GM12878 (cell line): ENCODE data around the gene REPIN1. TPM values are rescaled to one million over a fixed set of nuclear protein-coding genes. Genes with fewer than 3 reads are reported as not detected.

Source experiments
- CBFB ChIP-seq: IDR thresholded peaks from 2 replicates; pipeline ENCODE4 v1.6.1; 2016; ENCODE audit warnings: antibody characterized with exemption, low read depth
- NR2F1 ChIP-seq: fragments of 450-650 bp; conservative IDR thresholded peaks from 2 replicates; pipeline ENCODE4 v1.6.1; 2017; ENCODE audit warnings: mild to moderate bottlenecking
- SMARCA5 ChIP-seq: fragments of 450-650 bp; IDR thresholded peaks from 2 replicates; pipeline ENCODE4 v1.6.1; 2017; ENCODE audit warnings: mild to moderate bottlenecking
- SPI1 ChIP-seq: IDR thresholded peaks from 2 replicates; pipeline ENCODE4 v1.6.1; 2011; ENCODE audit warnings: low read depth, mild to moderate bottlenecking, low read length, moderate library complexity, borderline replicate concordance; ENCODE audit not compliant: insufficient read depth
- SRF ChIP-seq, 2 experiments: IDR thresholded peaks; 2 replicates each; pipeline ENCODE4 v1.6.1; 2011; ENCODE audit warnings: low read depth in 2 of 2, low read length in 2 of 2, mild to moderate bottlenecking in 1 of 2, moderate library complexity in 1 of 2
- STAT3 ChIP-seq: IDR thresholded peaks from 2 replicates; pipeline ENCODE4 v1.6.1; 2011; ENCODE audit warnings: low read depth, low read length, improper control_type of control experiment
- polyA plus RNA-seq, 11 experiments: library from polyadenylated mRNA; depleted of rRNA in 4 of 11; unstranded in 6 of 11; stranded (reverse) in 5 of 11; fragments of >200 nt; fragmentation: Nextera tagmentation in 4 of 11; fragmentation: Illumina TruSeq in 1 of 11; extraction: Ambion mirVana in 4 of 11; extraction: Trizol in 1 of 11; gene quantifications; 1 replicate in 1 of 11; 2 replicates in 10 of 11; pipeline versions ENCODE4 v1.2.1 to v1.2.3, GENCODE V29; 2011 to 2016; ENCODE audit warnings: inconsistent platforms in 2 of 11, missing spikeins in 2 of 11, low read depth in 1 of 11
- total RNA-seq, 4 experiments: library from RNA; depleted of rRNA in 3 of 4; stranded (reverse); fragments of >200 nt in 3 of 4; fragmentation: Illumina TruSeq in 1 of 4; extraction: Trizol in 1 of 4; gene quantifications; 2 replicates each; pipeline versions ENCODE4 v1.2.1 to v1.2.3, GENCODE V29; 2013 to 2021
- TF ChIP-seq, protein P1 (sequence below): fragments of 450-650 bp; formaldehyde crosslinking; IDR thresholded peaks from 2 replicates; pipeline ENCODE4 v1.4.0; 2020; ENCODE audit warnings: mild to moderate bottlenecking, moderate library complexity
- TF ChIP-seq, protein P2 (sequence below): IDR thresholded peaks from 2 replicates; pipeline ENCODE4 v1.6.1; 2012; ENCODE audit warnings: low read depth, low read length, improper control_type of control experiment
- TF ChIP-seq, protein P3 (sequence below): fragments of 450-650 bp; IDR thresholded peaks from 2 replicates; pipeline ENCODE4 v1.6.1; 2017; ENCODE audit warnings: borderline replicate concordance
- TF ChIP-seq, protein P4 (sequence below): fragments of 450-650 bp; IDR thresholded peaks from 2 replicates; pipeline ENCODE4 v1.6.1; 2016; ENCODE audit warnings: mild to moderate bottlenecking

REPIN1 gene
- total and polyA plus RNA-seq, 10 of the 15 experiments (the other 5 are each of a cell fraction or from before 2014, with no cell fraction given): 5.1 to 172 (median 76.9) TPM

DNA sequence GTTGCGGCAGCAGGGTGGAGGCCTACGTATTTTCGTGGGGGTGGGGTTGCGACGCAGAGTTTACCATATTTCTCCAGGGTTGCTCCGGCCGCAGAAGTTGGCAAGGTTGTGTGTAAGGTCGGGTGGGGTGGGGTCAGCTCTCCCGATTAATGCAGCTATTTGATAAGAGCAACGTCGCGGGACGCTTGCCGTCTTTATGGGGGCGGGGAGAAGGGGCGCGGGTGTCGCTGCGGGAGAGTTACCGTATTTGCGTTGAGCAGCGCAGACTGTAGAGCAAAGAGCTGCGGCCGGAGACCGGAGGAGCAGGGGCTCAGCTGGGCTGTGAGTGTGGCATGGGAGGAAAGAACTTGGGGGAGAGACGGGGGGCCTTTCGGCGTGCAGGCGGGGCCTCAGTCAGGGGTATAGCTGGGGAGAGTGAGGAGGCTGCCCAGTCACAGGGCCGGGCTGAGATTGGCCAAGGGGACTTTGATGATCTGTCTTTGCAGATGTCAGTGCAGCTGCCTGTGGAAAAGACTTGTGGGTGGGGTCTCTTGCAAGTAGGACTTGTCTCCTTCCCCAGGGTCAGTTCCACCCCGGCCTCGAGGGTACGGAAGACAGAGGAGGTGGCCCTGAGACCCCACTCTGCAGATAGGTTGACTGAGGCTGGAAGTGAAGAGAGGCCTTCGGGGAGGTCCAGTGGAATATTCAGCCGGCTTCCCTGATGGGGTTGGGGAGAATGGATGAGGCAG, 37.1 kb downstream of the REPIN1 start (continued):
- TF ChIP-seq, protein P1, sequence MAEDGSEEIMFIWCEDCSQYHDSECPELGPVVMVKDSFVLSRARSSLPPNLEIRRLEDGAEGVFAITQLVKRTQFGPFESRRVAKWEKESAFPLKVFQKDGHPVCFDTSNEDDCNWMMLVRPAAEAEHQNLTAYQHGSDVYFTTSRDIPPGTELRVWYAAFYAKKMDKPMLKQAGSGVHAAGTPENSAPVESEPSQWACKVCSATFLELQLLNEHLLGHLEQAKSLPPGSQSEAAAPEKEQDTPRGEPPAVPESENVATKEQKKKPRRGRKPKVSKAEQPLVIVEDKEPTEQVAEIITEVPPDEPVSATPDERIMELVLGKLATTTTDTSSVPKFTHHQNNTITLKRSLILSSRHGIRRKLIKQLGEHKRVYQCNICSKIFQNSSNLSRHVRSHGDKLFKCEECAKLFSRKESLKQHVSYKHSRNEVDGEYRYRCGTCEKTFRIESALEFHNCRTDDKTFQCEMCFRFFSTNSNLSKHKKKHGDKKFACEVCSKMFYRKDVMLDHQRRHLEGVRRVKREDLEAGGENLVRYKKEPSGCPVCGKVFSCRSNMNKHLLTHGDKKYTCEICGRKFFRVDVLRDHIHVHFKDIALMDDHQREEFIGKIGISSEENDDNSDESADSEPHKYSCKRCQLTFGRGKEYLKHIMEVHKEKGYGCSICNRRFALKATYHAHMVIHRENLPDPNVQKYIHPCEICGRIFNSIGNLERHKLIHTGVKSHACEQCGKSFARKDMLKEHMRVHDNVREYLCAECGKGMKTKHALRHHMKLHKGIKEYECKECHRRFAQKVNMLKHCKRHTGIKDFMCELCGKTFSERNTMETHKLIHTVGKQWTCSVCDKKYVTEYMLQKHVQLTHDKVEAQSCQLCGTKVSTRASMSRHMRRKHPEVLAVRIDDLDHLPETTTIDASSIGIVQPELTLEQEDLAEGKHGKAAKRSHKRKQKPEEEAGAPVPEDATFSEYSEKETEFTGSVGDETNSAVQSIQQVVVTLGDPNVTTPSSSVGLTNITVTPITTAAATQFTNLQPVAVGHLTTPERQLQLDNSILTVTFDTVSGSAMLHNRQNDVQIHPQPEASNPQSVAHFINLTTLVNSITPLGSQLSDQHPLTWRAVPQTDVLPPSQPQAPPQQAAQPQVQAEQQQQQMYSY (CRISPR knock-in tag): no peak
- TF ChIP-seq, protein P2, sequence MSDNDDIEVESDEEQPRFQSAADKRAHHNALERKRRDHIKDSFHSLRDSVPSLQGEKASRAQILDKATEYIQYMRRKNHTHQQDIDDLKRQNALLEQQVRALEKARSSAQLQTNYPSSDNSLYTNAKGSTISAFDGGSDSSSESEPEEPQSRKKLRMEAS: no peak; the same call in 1 of the 2 replicates
- TF ChIP-seq, protein P3, sequence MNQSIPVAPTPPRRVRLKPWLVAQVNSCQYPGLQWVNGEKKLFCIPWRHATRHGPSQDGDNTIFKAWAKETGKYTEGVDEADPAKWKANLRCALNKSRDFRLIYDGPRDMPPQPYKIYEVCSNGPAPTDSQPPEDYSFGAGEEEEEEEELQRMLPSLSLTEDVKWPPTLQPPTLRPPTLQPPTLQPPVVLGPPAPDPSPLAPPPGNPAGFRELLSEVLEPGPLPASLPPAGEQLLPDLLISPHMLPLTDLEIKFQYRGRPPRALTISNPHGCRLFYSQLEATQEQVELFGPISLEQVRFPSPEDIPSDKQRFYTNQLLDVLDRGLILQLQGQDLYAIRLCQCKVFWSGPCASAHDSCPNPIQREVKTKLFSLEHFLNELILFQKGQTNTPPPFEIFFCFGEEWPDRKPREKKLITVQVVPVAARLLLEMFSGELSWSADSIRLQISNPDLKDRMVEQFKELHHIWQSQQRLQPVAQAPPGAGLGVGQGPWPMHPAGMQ: no peak
- TF ChIP-seq STAT3: no peak
- no peak for TF ChIP-seq SPI1
- 0 out of 2 replicates have a peak, but pooled peaks have one; percentile 17 for TF ChIP-seq SMARCA5
- TF ChIP-seq NR2F1: no peak
- TF ChIP-seq, protein P4, sequence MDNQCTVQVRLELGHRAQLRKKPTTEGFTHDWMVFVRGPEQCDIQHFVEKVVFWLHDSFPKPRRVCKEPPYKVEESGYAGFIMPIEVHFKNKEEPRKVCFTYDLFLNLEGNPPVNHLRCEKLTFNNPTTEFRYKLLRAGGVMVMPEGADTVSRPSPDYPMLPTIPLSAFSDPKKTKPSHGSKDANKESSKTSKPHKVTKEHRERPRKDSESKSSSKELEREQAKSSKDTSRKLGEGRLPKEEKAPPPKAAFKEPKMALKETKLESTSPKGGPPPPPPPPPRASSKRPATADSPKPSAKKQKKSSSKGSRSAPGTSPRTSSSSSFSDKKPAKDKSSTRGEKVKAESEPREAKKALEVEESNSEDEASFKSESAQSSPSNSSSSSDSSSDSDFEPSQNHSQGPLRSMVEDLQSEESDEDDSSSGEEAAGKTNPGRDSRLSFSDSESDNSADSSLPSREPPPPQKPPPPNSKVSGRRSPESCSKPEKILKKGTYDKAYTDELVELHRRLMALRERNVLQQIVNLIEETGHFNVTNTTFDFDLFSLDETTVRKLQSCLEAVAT: peak; percentile 36; the same call in 1 of the 2 replicates
- TF ChIP-seq SRF (IDR thresholded peaks at IDR 0.05; ENCODE audit: low read depth in 2 of 2, low read length in 2 of 2): 0 out of 4 replicates have a peak, but pooled peaks of 1 of the 2 experiments have one; percentile 29
- TF ChIP-seq CBFB: no peak
